ENCODE data around the gene SIK2. TPM values are rescaled to one million over a fixed set of nuclear protein-coding genes. Genes with fewer than 3 reads are reported as not detected.

Gene SIK2
- total and polyA plus RNA-seq, 9 of the 15 experiments (the other 6 are each of a cell fraction or from before 2014, with no cell fraction given): 0.74 to 11.6 (median 3.8) TPM

DNA sequence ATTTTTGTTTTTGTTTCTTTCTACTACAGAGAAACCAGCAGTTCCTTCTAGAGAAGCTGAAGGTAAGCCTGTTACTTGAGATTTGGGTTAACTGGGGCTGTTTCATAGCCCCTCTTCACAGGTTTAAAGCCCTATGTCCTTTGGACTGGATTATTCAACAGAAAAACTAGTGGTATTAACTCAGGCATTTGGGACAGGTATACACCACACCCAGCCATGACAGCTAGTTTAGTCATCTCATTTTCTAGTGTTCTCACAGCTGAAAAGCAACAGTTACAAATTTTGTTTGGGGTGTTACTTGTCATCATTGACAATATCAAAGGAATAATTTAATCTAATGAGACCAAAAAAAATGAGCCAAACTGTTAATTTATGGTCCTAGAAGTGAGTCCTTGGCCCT lies 47.7 kb upstream of the SIK2 start:
- DNase-seq (ENCODE audit: extremely low read depth in 1 of 4, low spot score in 3 of 4) (no peak), ATAC-seq (no peak), FAIRE-seq (no peak)
- Histone ChIP-seq H3K4me1 (replicated peaks in 1 of 2; ENCODE audit: control insufficient read depth in 2 of 2, insufficient read depth in 2 of 2, low read length in 2 of 2) (no peaks in the 10 kb centered on the region), H3K4me3 (no peak overlapping the region), H3K9me3 (replicated peaks; ENCODE audit: control insufficient read depth, insufficient read depth, low read depth, low read length) (no peaks in the 10 kb centered on the region), H3K4me2 (ENCODE audit: insufficient read depth, low read length) (no peak overlapping the region), H3K27me3 (ENCODE audit: control insufficient read depth in 2 of 2, insufficient read depth in 2 of 2, low read length in 2 of 2) (peaks cover 5 to 6% of the 10 kb centered on the region in 2 experiments; a peak in 4 of 5 replicates), H2AFZ (ENCODE audit: low read depth, low read length) (no peak overlapping the region), H3K9me1 (ENCODE audit: control insufficient read depth, insufficient read depth, low read length) (no peaks in the 10 kb centered on the region), H3K36me3 (ENCODE audit: control insufficient read depth, insufficient read depth, low read length) (no peaks in the 10 kb centered on the region), H3K79me2 (ENCODE audit: control insufficient read depth, insufficient read depth, low read length) (no peaks in the 10 kb centered on the region), H3K9ac (ENCODE audit: insufficient read depth in 1 of 2, low read depth in 2 of 2, low read length in 2 of 2) (no peak overlapping the region), H4K20me1 (replicated peaks; ENCODE audit: control insufficient read depth, insufficient read depth, low read length) (no peaks in the 10 kb centered on the region), H3K27ac (ENCODE audit: extremely low read depth, low read depth, low read length) (no peak overlapping the region)
- no TSS peak for BruUV-seq (replicated peaks)
- intact Hi-C loops (cut with micrococcal nuclease) (no loop called here), in situ Hi-C loops (cut with MboI) (no loop called here)
- TF ChIP-seq BDP1 (IDR thresholded peaks at IDR 0.05; ENCODE audit: insufficient read depth, insufficient read length): no peak
- no peak for TF ChIP-seq ZNF445 (CRISPR knock-in tag; IDR thresholded peaks at IDR 0.05; ENCODE audit: low read depth)
- TF ChIP-seq, protein P1, sequence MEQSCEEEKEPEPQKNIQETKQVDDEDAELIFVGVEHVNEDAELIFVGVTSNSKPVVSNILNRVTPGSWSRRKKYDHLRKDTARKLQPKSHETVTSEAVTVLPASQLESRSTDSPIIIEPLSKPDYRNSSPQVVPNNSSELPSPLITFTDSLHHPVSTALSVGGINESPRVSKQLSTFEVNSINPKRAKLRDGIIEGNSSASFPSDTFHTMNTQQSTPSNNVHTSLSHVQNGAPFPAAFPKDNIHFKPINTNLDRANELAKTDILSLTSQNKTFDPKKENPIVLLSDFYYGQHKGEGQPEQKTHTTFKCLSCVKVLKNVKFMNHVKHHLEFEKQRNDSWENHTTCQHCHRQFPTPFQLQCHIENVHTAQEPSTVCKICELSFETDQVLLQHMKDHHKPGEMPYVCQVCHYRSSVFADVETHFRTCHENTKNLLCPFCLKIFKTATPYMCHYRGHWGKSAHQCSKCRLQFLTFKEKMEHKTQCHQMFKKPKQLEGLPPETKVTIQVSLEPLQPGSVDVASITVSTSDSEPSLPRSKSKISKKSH (CRISPR knock-in tag; IDR thresholded peaks at IDR 0.05): no peak
- TF ChIP-seq, protein P2, sequence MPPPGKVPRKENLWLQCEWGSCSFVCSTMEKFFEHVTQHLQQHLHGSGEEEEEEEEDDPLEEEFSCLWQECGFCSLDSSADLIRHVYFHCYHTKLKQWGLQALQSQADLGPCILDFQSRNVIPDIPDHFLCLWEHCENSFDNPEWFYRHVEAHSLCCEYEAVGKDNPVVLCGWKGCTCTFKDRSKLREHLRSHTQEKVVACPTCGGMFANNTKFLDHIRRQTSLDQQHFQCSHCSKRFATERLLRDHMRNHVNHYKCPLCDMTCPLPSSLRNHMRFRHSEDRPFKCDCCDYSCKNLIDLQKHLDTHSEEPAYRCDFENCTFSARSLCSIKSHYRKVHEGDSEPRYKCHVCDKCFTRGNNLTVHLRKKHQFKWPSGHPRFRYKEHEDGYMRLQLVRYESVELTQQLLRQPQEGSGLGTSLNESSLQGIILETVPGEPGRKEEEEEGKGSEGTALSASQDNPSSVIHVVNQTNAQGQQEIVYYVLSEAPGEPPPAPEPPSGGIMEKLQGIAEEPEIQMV (tag; conservative IDR thresholded peaks at IDR 0.05; ENCODE audit: low read depth): no peak
- ChIA-PET POLR2A (no interaction called here), CTCF (ENCODE audit: low intra/inter-chr PET ratio) (interaction anchor here (0.7 kb wide), 1 partner anchor 12 kb away, joined by 3 read pairs; no protein-coding TSS in a partner anchor)
